ENCODE data around the gene KRT14. TPM values are rescaled to one million over a fixed set of nuclear protein-coding genes. Genes with fewer than 3 reads are reported as not detected.
"Not testable (repeated sequence)": the region's sequence is repeated elsewhere in the genome, so short reads cannot be mapped to it uniquely, and the experiment has no call there.

Gene KRT14
- total RNA-seq, 1 experiment from 2014 or later = not detected

DNA sequence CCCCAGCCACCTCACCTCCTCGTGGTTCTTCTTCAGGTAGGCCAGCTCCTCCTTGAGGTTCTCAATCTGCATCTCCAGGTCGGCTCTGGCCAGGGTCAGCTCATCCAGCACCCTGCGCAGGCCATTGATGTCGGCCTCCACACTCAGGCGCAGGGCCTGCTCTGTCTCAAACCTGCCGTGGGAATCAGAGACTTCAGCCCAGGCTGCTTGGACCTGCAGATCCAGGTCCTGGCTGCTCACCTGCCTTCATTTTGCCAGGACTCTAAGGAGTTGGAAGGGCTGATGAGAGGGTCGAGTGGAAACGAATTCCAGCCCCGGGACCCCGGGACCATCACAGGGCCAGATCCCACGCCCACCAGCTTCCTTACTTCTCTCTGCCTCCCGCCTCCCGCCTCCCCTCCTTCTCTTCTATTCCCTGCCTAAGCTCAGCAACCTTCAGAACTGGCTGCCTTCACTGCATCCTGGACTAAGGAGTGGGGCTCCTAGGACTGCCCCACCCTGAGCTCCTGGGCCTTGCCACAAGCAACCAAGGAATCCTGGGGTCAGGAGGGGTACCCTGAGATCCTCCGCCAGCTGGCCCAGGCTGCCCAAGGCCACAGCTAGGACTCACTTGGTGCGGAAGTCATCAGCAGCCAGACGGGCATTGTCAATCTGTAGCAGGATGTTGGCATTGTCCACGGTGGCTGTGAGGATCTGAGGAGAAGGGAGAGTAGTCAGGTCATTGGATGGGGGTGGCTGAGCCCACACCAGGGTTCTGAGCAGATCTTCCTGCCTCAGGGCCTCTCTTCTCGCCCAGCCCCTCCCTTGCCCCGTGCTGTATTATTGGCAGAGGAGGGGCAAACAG is 35.9 kb upstream of the KRT14 start:
- POLR2A ChIA-PET = interaction anchor here (1.1 kb wide), 1 partner anchor 66 kb away, joined by 3 read pairs; no protein-coding TSS in a partner anchor
- H3K27me3 ChIP-seq (ENCODE audit: control insufficient read depth, insufficient read depth, low read length); in situ Hi-C loops (cut with HindIII; ENCODE audit: low pct_unique_long_range_greater_than_20kb, low sequenced_read_pairs); H3K27ac ChIP-seq (ENCODE audit: low read length); DNase-seq (ENCODE audit: low read depth, low spot score); H3K4me1 ChIP-seq (ENCODE audit: control insufficient read depth, insufficient read depth, low read length); H3K9me3 ChIP-seq (ENCODE audit: control insufficient read depth, insufficient read depth, low read depth, low read length); CTCF ChIA-PET; ATAC-seq; H3K36me3 ChIP-seq (ENCODE audit: control insufficient read depth, insufficient read depth, low read length); BruUV-seq (replicated peaks); H3K4me3 ChIP-seq (ENCODE audit: low read depth in 2 of 2, low read length in 2 of 2); intact Hi-C loops (cut with micrococcal nuclease; ENCODE audit: unreplicated experiment): not testable (repeated sequence)

GRCh38 chr17:41621916-41622315 is 35.2 kb upstream of the KRT14 start:
- in situ Hi-C loops (cut with HindIII; ENCODE audit: low pct_unique_long_range_greater_than_20kb, low sequenced_read_pairs) = no loop called here
- H3K27me3 ChIP-seq (ENCODE audit: control insufficient read depth, insufficient read depth, low read length) = no peaks in the 10 kb centered on the region
- no peak overlapping the region for H3K27ac ChIP-seq (ENCODE audit: low read length)
- TF ChIP-seq POLR2AphosphoS5 (IDR thresholded peaks at IDR 0.05; ENCODE audit: low read depth, low read length) = no peak
- no peak for TF ChIP-seq REST (IDR thresholded peaks at IDR 0.05; ENCODE audit: insufficient read depth in 1 of 2, low read depth in 2 of 2, low read length in 1 of 2)
- TF ChIP-seq, protein P1, sequence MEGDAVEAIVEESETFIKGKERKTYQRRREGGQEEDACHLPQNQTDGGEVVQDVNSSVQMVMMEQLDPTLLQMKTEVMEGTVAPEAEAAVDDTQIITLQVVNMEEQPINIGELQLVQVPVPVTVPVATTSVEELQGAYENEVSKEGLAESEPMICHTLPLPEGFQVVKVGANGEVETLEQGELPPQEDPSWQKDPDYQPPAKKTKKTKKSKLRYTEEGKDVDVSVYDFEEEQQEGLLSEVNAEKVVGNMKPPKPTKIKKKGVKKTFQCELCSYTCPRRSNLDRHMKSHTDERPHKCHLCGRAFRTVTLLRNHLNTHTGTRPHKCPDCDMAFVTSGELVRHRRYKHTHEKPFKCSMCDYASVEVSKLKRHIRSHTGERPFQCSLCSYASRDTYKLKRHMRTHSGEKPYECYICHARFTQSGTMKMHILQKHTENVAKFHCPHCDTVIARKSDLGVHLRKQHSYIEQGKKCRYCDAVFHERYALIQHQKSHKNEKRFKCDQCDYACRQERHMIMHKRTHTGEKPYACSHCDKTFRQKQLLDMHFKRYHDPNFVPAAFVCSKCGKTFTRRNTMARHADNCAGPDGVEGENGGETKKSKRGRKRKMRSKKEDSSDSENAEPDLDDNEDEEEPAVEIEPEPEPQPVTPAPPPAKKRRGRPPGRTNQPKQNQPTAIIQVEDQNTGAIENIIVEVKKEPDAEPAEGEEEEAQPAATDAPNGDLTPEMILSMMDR (IDR thresholded peaks at IDR 0.05) = no peak
- no peak for TF ChIP-seq SIN3A (IDR thresholded peaks at IDR 0.05; ENCODE audit: borderline replicate concordance, insufficient read depth, low read depth, low read length)
- TF ChIP-seq TCF7L2 (IDR thresholded peaks at IDR 0.05; ENCODE audit: low read depth, low read length) = no peak
- no peak overlapping the region for H3K4me3 ChIP-seq (ENCODE audit: low read depth in 2 of 2, low read length in 2 of 2)
- H3K9me3 ChIP-seq (ENCODE audit: control insufficient read depth, insufficient read depth, low read depth, low read length) = no peaks in the 10 kb centered on the region
- H3K36me3 ChIP-seq (ENCODE audit: control insufficient read depth, insufficient read depth, low read length) = no peaks in the 10 kb centered on the region
- no peak for ATAC-seq
- peaks cover 3% of the 10 kb centered on the region for H3K4me1 ChIP-seq (ENCODE audit: control insufficient read depth, insufficient read depth, low read length)
- BruUV-seq (replicated peaks) = no TSS peak
- CTCF ChIA-PET = no interaction called here
- POLR2A ChIA-PET = no interaction called here
- no peak for DNase-seq (ENCODE audit: low read depth, low spot score)
- intact Hi-C loops (cut with micrococcal nuclease; ENCODE audit: unreplicated experiment) = no loop called here

DNA sequence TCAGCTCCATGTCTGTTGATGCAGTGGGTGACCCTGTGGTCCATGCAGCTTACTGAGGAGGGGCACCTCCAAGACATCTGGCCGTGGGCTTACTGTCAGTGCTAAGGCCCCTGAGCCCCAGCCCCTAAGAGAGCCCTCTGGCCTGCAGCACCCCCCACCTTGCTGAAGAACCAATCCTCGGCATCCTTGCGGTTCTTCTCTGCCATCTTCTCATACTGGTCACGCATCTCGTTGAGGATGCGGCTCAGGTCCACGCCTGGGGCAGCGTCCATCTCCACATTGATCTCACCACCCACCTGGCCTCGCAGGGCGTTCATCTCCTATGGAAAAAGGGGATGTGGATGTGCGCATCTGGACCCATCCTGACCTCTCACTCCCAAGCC is 34.7 kb upstream of the KRT14 start:
- H3K36me3 ChIP-seq (ENCODE audit: control insufficient read depth, insufficient read depth, low read length); H3K4me1 ChIP-seq (ENCODE audit: control insufficient read depth, insufficient read depth, low read length); ATAC-seq; BruUV-seq (replicated peaks); DNase-seq (ENCODE audit: low read depth, low spot score); in situ Hi-C loops (cut with HindIII; ENCODE audit: low pct_unique_long_range_greater_than_20kb, low sequenced_read_pairs); H3K4me3 ChIP-seq (ENCODE audit: low read depth in 2 of 2, low read length in 2 of 2); H3K27ac ChIP-seq (ENCODE audit: low read length); H3K27me3 ChIP-seq (ENCODE audit: control insufficient read depth, insufficient read depth, low read length); H3K9me3 ChIP-seq (ENCODE audit: control insufficient read depth, insufficient read depth, low read depth, low read length); intact Hi-C loops (cut with micrococcal nuclease; ENCODE audit: unreplicated experiment): not testable (repeated sequence)
- ChIA-PET CTCF (interaction anchor here (1.0 kb wide), 1 partner anchor 26 kb away, joined by 3 read pairs; no protein-coding TSS in a partner anchor), POLR2A (interaction anchor here (0.6 kb wide), 1 partner anchor 105 kb away, joined by 3 read pairs; no protein-coding TSS in a partner anchor)

All from Panc1 (cell line).